Fibroblast of peridontal ligament (primary cell): ENCODE data around the gene SPAG16.

Source experiments
- DNase-seq: peaks from one replicate; pipeline ENCODE4 v3.0.0-alpha.2; 2010; ENCODE audit errors: extremely low read depth

The SPAG16 gene

GRCh38 chr2:214076527-214076926 lies 792.3 kb downstream of the SPAG16 start:
- peak; percentile 13 for DNase-seq

GRCh38 chr2:214077727-214078126 lies 793.5 kb downstream of the SPAG16 start:
- peak; percentile 37 for DNase-seq

- no peak for DNase-seq
These were observed 794.8 kb downstream of the SPAG16 start for GRCh38 chr2:214079032-214079431.

- no peak for DNase-seq
These were observed 804.3 kb downstream of the SPAG16 start for GRCh38 chr2:214088536-214088935.

- DNase-seq: no peak
These were observed 812.0 kb downstream of the SPAG16 start for GRCh38 chr2:214096208-214096715.

- DNase-seq: no peak
These were observed 814.5 kb downstream of the SPAG16 start for GRCh38 chr2:214098811-214099210.

GRCh38 chr2:214100488-214100887 lies 816.2 kb downstream of the SPAG16 start:
- DNase-seq: no peak

GRCh38 chr2:214103276-214104001 lies 819.2 kb downstream of the SPAG16 start:
- peak; percentile 26 for DNase-seq

GRCh38 chr2:214104219-214104618 lies 820.0 kb downstream of the SPAG16 start:
- DNase-seq: no peak

GRCh38 chr2:214104967-214105366 lies 820.7 kb downstream of the SPAG16 start:
- no peak for DNase-seq

- DNase-seq: no peak
These were observed 823.5 kb downstream of the SPAG16 start for GRCh38 chr2:214107726-214108125.

GRCh38 chr2:214108598-214108997 lies 824.3 kb downstream of the SPAG16 start:
- DNase-seq: no peak

- no peak for DNase-seq
These were observed 832.8 kb downstream of the SPAG16 start for GRCh38 chr2:214117054-214117453.

GRCh38 chr2:214126135-214126534 lies 841.9 kb downstream of the SPAG16 start:
- peak; percentile 18 for DNase-seq

GRCh38 chr2:214127170-214127569 lies 842.9 kb downstream of the SPAG16 start:
- DNase-seq: no peak

- peak; percentile 71 for DNase-seq
These were observed 843.3 kb downstream of the SPAG16 start for GRCh38 chr2:214127571-214127970.

GRCh38 chr2:214128040-214128439 lies 843.8 kb downstream of the SPAG16 start:
- no peak for DNase-seq

- no peak for DNase-seq
These were observed 845.9 kb downstream of the SPAG16 start for GRCh38 chr2:214130114-214130513.

- DNase-seq: no peak
These were observed 851.7 kb downstream of the SPAG16 start for GRCh38 chr2:214135966-214136365.

GRCh38 chr2:214138779-214139178 lies 854.5 kb downstream of the SPAG16 start:
- no peak for DNase-seq

- no peak for DNase-seq
These were observed 855.5 kb downstream of the SPAG16 start for GRCh38 chr2:214139630-214140284.

GRCh38 chr2:214156971-214157370 lies 872.7 kb downstream of the SPAG16 start:
- no peak for DNase-seq

- DNase-seq: no peak
These were observed 874.6 kb downstream of the SPAG16 start for GRCh38 chr2:214158851-214159250.
